Measurements from ENCODE around the gene MGLL.

Gene MGLL

DNA sequence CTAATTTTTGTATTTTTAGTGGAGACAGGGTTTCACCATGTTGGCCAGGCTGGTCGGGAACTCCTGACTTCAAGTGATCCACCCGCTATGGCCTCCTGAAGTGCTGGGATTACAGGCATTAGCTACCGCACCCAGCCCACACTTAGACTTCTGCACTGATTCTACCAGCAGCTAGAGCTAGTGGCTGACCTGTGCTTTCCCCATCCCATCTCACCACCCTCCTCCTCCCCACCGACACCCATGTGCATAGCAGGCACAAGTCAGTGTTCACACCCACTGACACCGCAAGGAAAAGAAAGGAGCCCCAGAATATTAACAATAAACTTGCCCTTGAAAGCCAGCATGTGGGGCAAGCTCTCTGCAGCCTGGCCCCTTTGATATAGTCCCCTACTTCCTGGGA is 160.7 kb downstream of the MGLL start:
- no peak for DNase-seq
- Histone ChIP-seq H3K9me2 (replicated peaks; ENCODE audit: insufficient read depth, low read length) (no peaks in the 10 kb centered on the region), H3K9ac (ENCODE audit: low read length) (no peak overlapping the region), H3K79me2 (ENCODE audit: low read length) (no peaks in the 10 kb centered on the region), H3K4me3 (ENCODE audit: low read length) (no peak overlapping the region), H3K9me3 (replicated peaks; ENCODE audit: insufficient read depth, low read length) (no peaks in the 10 kb centered on the region), H3K4me2 (ENCODE audit: low read depth, low read length) (no peak overlapping the region), H4K20me1 (ENCODE audit: insufficient read depth, low read length) (no peaks in the 10 kb centered on the region), H3K36me3 (replicated peaks; ENCODE audit: insufficient read depth, low read length) (no peaks in the 10 kb centered on the region), H3K27ac (ENCODE audit: low read length) (no peak overlapping the region), H2AFZ (ENCODE audit: low read length) (no peak overlapping the region), H3K4me1 (ENCODE audit: low read length) (no peaks in the 10 kb centered on the region), H3F3A (ENCODE audit: insufficient read depth, low read length) (no peaks in the 10 kb centered on the region), H3K27me3 (replicated peaks; ENCODE audit: insufficient read depth, low read length) (no peaks in the 10 kb centered on the region)
- no peak for TF ChIP-seq EZH2 (optimal IDR thresholded peaks at IDR 0.05; ENCODE audit: low read depth, low read length)
- TF ChIP-seq CTCF (IDR thresholded peaks at IDR 0.05; ENCODE audit: low read length): no peak
- no peak for TF ChIP-seq EZH2phosphoT487 (IDR thresholded peaks at IDR 0.05; ENCODE audit: low read length)

GRCh38 chr3:127660621-127661251 is 161.6 kb downstream of the MGLL start:
- no peaks in the 10 kb centered on the region for H3K9me2 ChIP-seq (replicated peaks; ENCODE audit: insufficient read depth, low read length)
- no peaks in the 10 kb centered on the region for H3K79me2 ChIP-seq (ENCODE audit: low read length)
- no peak overlapping the region for H3K27ac ChIP-seq (ENCODE audit: low read length)
- H3K36me3 ChIP-seq (replicated peaks; ENCODE audit: insufficient read depth, low read length): no peaks in the 10 kb centered on the region
- H3K4me1 ChIP-seq (ENCODE audit: low read length): no peaks in the 10 kb centered on the region
- H3F3A ChIP-seq (ENCODE audit: insufficient read depth, low read length): no peaks in the 10 kb centered on the region
- no peak overlapping the region for H2AFZ ChIP-seq (ENCODE audit: low read length)
- no peak overlapping the region for H3K4me3 ChIP-seq (ENCODE audit: low read length)
- DNase-seq: no peak
- no peaks in the 10 kb centered on the region for H3K27me3 ChIP-seq (replicated peaks; ENCODE audit: insufficient read depth, low read length)
- H3K9me3 ChIP-seq (replicated peaks; ENCODE audit: insufficient read depth, low read length): no peaks in the 10 kb centered on the region
- H4K20me1 ChIP-seq (ENCODE audit: insufficient read depth, low read length): no peaks in the 10 kb centered on the region
- H3K4me2 ChIP-seq (ENCODE audit: low read depth, low read length): no peak overlapping the region
- TF ChIP-seq CTCF (IDR thresholded peaks at IDR 0.05; ENCODE audit: low read length): no peak
- TF ChIP-seq EZH2phosphoT487 (IDR thresholded peaks at IDR 0.05; ENCODE audit: low read length): no peak
- no peak for TF ChIP-seq EZH2 (optimal IDR thresholded peaks at IDR 0.05; ENCODE audit: low read depth, low read length)
- H3K9ac ChIP-seq (ENCODE audit: low read length): no peak overlapping the region

DNA sequence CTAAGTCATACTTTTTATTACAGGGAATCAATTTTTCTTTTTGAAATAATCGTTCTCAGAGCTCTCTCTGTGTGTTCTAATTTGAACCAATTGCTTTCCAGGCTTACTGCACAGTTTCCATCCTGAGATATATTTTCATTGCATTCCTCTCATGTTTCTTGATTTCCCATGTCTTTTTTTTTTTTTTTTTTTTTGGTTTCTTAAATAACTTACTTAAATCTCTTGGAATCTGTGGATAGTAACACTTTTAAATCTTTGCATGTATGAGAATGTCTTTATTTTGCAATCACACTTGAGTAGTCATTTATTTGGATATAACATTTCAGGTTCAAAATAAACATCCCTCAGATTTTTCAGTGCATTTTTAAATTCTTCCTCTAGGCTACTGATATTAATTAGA is 164.1 kb downstream of the MGLL start:
- H3K9me2 ChIP-seq (replicated peaks; ENCODE audit: insufficient read depth, low read length): no peaks in the 10 kb centered on the region
- H4K20me1 ChIP-seq (ENCODE audit: insufficient read depth, low read length): no peaks in the 10 kb centered on the region
- TF ChIP-seq CTCF (IDR thresholded peaks at IDR 0.05; ENCODE audit: low read length) (no peak), EZH2 (optimal IDR thresholded peaks at IDR 0.05; ENCODE audit: low read depth, low read length) (no peak)
- no peak overlapping the region for H3K4me2 ChIP-seq (ENCODE audit: low read depth, low read length)
- no peaks in the 10 kb centered on the region for H3K27me3 ChIP-seq (replicated peaks; ENCODE audit: insufficient read depth, low read length)
- no peaks in the 10 kb centered on the region for H3K4me1 ChIP-seq (ENCODE audit: low read length)
- H3K79me2 ChIP-seq (ENCODE audit: low read length): no peaks in the 10 kb centered on the region
- H2AFZ ChIP-seq (ENCODE audit: low read length): no peak overlapping the region
- no peak overlapping the region for H3K4me3 ChIP-seq (ENCODE audit: low read length)
- no peaks in the 10 kb centered on the region for H3K36me3 ChIP-seq (replicated peaks; ENCODE audit: insufficient read depth, low read length)
- H3K9ac ChIP-seq (ENCODE audit: low read length): no peak overlapping the region
- no peaks in the 10 kb centered on the region for H3K9me3 ChIP-seq (replicated peaks; ENCODE audit: insufficient read depth, low read length)
- H3K27ac ChIP-seq (ENCODE audit: low read length): no peak overlapping the region
- no peaks in the 10 kb centered on the region for H3F3A ChIP-seq (ENCODE audit: insufficient read depth, low read length)
- no peak for DNase-seq

All from MM.1S (cell line).